CD4-positive, alpha-beta T cell treated with Interleukin-15 for 1 hour (primary cell): Measurements from ENCODE around the gene RASGEF1C.
A peak's percentile ranks its signal among the peaks of the same experiment; 100 is the strongest.
"Not testable (repeated sequence)": the region's sequence is repeated elsewhere in the genome, so short reads cannot be mapped to it uniquely, and the experiment has no call there.

Experiments
- DNase-seq: peaks from one replicate; pipeline ENCODE4 v3.0.0-alpha.2; 2020

Gene RASGEF1C

GRCh38 chr5:180135128-180135955 is 73.7 kb downstream of the RASGEF1C start:
- DNase-seq, result peak; percentile 24

DNA sequence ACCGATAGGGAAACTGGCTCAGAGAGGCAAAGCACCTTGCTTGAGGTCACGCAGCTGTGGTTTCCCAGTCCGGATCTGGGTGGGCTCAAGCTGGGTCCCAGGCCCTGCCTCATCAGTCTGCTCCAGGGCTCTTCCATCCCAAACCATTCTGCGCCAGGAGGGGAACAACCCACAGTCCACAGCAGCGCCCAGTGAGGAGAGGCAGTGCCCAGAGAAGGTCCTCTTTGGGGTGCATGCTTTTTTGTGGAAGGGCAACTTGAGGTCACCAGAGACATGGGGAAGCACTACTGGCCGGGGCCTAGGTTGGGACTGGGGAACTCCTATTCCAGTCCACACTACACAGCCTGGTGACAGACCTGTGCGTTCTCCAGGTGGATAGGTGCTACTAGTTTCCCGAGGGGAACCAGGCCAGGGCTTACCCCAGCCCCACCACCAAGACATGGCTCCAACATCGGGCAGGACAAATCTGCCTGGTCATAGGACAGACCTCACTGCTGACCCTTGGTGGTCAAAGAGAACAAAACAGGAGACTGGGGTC is 75.0 kb downstream of the RASGEF1C start:
- DNase-seq, result no peak

DNA sequence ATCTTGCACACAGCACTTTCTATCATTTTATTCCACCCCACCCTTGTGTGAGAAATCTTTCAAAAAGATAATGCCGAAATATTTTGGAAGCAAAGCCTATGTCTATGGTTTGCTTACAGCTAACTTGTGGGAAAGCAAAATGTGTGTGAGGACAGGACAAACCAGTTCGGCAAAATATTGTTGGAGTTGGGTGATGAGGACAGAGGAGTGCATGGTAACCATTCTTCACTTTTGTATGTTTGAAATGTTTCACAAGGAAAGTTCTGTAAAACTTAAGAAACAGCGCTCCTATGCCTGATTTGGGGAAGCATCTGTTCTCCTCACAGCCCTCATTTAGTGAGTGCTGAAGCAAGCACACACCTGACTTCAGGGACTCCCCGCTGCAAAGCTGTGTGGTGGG is 75.5 kb downstream of the RASGEF1C start:
- DNase-seq, result no peak

DNA sequence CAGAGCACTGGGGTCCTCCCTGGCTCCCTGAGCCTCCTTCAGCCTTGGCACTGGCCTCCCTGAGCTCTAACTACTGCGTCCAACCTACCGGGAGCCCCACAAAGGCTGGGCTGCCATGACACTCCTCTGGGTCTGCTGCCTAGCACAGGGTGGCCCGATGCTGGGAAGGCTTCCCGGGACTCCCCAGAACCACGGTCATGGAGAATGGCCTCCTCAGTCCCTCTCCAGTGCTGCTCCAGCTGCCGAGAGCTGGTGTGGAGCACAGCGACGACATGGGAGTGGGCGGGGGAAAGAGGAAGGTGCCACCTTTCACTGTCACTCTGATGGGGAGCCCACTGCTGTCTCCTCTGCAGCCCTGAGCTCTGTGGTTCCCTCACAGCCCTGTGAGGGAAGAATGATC is 76.0 kb downstream of the RASGEF1C start:
- DNase-seq, result no peak

GRCh38 chr5:180130876-180131740 is 77.9 kb downstream of the RASGEF1C start:
- DNase-seq, result no peak

DNA sequence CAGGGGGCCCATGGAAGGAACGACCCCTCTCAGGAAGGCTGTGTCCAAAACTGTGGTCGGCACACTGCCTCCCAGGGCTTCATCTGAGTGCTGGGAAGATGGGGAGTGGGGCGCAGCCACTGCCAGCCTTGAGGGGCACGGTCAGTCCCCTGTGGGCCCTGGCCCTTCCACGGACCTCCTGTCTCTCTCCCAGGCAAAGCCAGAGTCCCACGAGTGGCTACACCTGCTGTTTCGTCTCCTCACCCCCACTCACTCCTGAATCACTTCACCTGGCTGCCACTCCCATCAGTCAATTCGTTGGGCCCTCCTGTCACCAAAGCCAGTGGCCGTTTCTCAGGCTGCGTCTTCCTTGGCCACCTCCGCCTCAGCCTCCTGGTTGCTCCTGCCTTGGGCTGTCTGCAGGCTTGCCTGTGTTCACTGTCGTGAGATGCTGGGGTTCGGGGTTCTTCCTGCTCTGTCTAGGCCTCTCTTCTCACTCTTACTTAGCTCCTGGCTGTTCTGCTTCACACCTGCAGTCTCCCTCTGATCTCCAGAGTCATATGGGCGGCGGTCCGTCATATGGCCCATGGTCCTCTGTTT is 78.6 kb downstream of the RASGEF1C start:
- no peak for DNase-seq

DNA sequence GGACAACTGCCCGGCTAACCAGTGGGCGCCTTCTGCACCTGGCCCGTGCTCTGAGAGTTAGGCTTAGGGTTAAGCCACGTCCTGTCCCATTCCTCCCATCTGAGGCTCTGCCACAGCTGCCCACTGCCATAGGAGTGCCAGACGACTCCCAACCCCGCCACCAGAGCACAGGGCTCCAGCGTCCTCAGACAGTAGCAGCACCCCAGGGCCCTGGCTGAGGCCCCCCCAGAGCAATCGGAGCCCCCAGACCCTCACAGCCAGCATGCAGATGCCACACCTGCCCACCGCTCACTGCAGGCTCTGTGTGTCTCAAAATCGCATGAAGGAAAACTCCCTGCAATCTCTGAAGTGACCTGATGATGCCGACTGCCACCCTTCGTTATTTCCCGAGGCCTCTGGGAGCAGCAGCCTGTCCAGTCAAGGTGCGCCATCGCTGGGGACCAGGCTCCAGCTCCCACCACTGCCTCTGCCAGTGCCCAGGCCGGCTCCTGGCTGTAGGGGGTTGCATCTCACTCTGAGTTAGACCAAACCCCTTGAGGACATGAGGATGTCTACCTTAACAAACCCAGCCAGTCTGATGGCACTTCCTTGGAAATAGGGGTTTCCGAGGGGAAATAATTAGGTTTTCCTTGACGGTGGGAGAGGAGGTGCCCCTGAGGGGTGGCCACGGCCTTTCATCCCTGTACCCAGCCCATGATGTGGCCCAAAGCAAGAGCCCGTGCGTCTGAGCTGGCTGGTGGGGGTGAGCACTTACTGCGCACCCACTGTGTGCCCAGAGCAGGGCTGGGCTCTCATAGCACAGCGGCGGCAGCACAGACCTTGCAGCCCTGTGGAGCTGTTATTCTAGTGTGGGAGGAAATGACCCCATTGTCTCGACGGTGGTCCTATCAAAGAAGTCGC is 79.5 kb downstream of the RASGEF1C start:
- DNase-seq, result no peak

- no peak for DNase-seq
Measured at GRCh38 chr5:180128671-180129261, 80.2 kb downstream of the RASGEF1C start.

DNA sequence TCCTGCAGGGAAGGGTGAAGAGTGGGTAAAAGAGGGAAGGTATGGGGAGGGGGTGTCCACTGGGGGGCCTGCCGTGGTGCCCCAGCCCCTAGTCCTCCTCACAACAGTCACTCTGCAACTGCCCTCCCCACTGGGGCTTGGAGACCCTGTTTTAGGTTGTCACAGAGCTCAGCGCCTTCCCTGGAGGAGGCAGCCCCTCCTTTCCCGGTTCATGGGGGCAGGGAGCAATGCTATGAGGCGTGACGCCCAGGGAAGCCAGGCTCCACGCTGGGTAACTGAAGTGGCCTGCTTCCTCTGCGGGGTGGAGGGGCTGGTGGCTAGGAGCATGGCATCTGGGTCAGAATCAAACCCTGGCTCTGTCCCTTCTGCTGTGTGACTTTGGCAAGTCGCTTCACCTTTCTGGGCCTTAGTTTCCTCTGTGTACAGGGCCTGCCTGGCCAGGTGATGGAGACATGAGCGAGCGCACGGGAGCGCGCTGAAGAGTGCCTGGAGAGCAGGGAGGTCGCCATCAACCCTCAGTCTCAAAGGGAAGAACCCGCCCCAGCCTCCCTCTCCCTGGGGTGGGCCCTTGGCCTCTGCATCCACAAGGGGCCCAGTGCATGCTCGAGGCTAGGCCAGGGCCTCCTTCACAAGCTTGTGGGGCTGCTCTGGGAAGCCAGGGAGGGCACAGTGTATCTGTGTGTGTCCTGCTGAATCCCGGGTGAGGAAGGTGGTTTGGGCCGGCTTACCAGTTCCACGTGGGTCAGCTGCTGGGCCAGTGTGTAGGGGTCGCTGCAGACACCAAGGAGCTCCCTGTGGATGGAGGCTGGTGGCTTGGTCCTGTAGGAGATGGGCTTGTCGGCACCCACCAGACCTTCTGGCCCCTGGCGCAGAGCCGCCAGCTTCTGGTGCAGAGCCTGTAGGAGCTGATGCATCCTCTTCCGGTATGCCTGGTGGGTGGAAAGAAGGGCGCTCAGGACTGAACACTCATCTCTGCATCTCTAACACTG is 81.0 kb downstream of the RASGEF1C start:
- DNase-seq, result no peak

- no peak for DNase-seq
Measured at GRCh38 chr5:180126716-180127681, 82.0 kb downstream of the RASGEF1C start.

- not testable (repeated sequence) for DNase-seq
Measured at GRCh38 chr5:180126156-180126555, 82.9 kb downstream of the RASGEF1C start.

DNA sequence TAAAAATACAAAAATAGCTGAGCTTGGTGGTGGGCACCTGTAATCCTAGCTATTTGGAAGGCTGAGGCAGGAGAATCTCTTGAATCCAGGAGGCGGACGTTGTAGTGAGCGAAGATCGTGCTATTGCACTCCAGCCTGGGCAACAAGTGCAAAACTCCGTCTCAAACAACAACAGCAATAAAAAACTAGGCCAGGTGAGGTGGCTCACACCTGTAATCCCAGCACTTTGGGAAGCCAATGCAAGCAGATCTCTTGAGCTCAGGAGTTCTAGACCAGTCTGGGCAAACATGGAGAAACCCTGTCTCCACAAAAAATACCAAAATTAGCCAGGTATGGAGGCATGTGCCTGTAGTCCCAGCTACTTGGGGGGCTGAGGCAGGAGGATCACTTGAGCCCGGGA is 84.3 kb downstream of the RASGEF1C start:
- DNase-seq, result not testable (repeated sequence)

GRCh38 chr5:180122875-180123274 is 86.1 kb downstream of the RASGEF1C start:
- no peak for DNase-seq

DNA sequence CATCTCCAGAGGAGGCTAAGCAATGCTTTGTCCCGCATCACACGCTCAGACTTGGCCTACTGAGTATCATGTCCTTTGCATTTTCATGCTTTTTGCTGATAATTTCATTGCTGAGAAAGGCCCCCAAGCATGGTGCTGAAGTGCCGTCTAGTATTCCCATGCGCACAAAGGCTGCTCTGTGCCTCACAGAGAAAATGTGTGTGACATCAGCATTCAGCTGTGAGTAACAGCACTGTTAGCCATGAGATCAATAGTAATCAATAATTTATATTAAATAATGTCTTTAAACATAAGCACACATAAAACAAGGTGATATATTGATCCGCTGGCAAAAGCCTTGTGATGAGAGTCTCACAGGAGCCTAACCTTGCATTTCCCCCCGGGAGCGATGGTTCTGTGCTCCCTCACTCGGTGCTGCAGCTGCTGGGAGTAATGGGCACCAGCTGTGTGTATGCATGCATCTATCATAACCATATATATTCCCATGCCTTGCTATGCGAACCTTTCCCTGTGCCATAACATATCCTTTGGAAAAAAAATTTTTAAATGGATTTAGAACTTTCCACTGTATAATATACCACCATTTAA is 87.1 kb downstream of the RASGEF1C start:
- no peak for DNase-seq

DNA sequence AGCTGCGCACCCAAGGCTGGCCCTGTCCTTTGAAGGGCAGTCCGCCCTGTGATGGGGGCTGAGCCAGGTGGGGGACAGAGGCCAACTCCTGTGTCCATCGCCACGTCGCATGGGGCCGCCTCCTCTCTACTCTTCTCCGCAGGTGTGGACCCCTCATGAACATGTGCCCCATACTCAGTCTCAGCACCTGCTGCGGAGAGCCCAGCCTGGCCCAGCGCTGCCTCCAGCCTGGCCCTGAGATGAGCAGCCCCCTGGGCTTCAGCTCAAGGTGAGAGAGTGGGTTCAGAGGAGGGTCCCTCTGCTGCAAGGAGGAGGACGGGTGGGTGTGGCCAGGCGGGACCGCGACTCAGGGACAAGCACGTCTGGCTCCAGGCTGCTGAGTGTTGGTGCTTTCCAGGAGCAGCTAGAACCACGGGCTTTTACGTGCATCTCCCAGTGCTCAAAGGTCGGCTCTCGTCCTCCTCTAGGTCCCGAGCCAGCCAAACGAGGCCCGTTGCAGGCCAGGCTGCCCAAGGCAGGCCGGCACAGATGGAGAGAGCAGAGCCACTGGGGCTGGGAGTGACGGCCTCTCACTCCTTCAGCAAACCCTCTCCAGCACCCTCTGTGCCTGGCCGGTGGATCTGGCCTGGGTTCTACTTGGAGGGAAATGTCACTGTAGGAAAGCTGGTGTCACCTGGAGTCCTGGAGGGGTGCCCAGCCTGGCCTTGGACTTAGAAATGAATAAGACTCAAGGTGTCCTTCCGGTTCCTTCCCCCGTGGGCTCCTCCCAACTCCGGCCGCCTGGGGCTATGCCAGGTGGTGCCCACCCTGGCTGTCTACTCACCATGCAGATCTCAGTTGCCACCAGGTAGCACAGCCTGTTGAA is 88.5 kb downstream of the RASGEF1C start:
- no peak for DNase-seq

DNA sequence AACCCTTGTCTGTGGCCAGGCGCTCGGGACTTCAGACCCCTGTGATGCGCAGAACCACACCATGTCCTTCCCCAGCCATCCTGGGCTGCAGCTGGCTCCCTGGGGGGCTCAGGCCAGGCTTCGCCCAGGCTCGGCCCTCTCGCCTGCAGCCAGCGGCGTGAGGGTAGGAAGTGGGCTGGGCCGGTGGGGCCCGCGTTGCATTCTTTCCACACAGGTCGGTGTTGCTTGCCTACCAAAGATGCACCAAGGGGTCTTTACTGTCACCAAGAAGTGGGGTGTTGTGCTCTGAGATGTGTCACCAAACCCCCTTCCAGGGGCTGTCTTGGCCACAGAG is 89.1 kb downstream of the RASGEF1C start:
- no peak for DNase-seq

GRCh38 chr5:180119031-180119902 is 89.7 kb downstream of the RASGEF1C start:
- DNase-seq, result no peak
